ENCODE measurements around the gene SCYL2.

SCYL2 gene

DNA sequence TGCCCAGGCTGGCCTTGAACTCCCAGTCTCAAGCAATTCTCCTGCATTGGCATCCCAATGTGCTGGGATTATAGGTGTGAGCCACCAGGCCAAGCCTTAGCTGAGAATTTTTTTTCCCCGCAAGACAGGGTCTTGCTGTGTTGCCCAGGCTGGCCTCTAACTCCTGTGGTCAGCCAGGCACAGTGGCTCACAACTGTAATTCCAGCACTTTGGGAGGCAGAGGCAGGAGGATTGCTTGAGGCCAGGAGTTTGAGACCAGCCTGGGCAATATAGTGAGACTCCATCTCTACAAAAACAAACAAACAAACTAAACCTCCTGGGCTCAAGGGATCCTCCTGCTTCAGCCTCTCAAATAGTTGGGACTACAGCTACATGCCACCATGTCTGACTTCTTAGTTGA, 27.4 kb upstream of the SCYL2 start:
- peak; percentile 70 for TF ChIP-seq ZNF121 (tag by site-specific recombination; IDR thresholded peaks at IDR 0.05)
- TF ChIP-seq ZNF138 (tag by site-specific recombination; IDR thresholded peaks at IDR 0.05; ENCODE audit: borderline replicate concordance), result no peak
- no peak for TF ChIP-seq ZNF548 (tag by site-specific recombination; IDR thresholded peaks at IDR 0.05)
- Histone ChIP-seq H3K4me3 (ENCODE audit: low read depth, low read length) (no peak overlapping the region), H3K36me3 (ENCODE audit: control insufficient read depth in 2 of 2, insufficient read depth in 1 of 2, low read length in 2 of 2) (no peaks in the 10 kb centered on the region), H3K27ac (ENCODE audit: extremely low read depth, low read depth, low read length) (no peak overlapping the region), H3K4me1 (ENCODE audit: control insufficient read depth, insufficient read depth, low read length) (no peaks in the 10 kb centered on the region), H3K9me3 (ENCODE audit: control insufficient read depth, insufficient read depth, low read depth, low read length) (no peaks in the 10 kb centered on the region)
- ChIA-PET POLR2A (no interaction called here), CTCF (no interaction called here)

DNA sequence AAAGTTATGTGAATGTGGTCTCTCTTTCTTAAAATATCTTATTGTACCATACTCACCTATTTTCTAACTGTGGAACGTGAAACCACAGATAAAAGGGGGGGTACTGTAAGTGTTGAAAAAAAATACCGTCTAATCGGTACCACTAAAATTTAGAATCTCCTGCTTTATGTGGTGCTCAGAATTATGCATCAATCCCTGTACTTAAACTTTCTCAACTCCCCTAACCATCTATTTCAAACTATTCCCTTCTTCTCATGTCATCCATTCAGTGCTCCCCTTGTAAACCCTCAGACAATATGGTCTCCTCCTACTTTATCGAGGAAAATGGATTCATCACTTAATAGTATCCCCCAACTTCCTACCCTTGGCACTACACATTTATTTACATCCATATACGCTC, 23.8 kb upstream of the SCYL2 start:
- Histone ChIP-seq H3K27ac (ENCODE audit: extremely low read depth, low read depth, low read length) (no peak overlapping the region), H3K9me3 (ENCODE audit: control insufficient read depth, insufficient read depth, low read depth, low read length) (no peaks in the 10 kb centered on the region), H3K4me3 (ENCODE audit: low read depth, low read length) (no peak overlapping the region), H3K36me3 (ENCODE audit: control insufficient read depth in 2 of 2, insufficient read depth in 1 of 2, low read length in 2 of 2) (no peaks in the 10 kb centered on the region; a peak in 1 of 3 replicates), H3K4me1 (ENCODE audit: control insufficient read depth, insufficient read depth, low read length) (no peaks in the 10 kb centered on the region)
- CTCF ChIA-PET, result interaction anchor here (0.7 to 1.1 kb wide), 2 partner anchors 9 to 114 kb away, joined by 3 to 4 read pairs; no protein-coding TSS in a partner anchor
- POLR2A ChIA-PET, result no interaction called here
- TF ChIP-seq, protein P1, sequence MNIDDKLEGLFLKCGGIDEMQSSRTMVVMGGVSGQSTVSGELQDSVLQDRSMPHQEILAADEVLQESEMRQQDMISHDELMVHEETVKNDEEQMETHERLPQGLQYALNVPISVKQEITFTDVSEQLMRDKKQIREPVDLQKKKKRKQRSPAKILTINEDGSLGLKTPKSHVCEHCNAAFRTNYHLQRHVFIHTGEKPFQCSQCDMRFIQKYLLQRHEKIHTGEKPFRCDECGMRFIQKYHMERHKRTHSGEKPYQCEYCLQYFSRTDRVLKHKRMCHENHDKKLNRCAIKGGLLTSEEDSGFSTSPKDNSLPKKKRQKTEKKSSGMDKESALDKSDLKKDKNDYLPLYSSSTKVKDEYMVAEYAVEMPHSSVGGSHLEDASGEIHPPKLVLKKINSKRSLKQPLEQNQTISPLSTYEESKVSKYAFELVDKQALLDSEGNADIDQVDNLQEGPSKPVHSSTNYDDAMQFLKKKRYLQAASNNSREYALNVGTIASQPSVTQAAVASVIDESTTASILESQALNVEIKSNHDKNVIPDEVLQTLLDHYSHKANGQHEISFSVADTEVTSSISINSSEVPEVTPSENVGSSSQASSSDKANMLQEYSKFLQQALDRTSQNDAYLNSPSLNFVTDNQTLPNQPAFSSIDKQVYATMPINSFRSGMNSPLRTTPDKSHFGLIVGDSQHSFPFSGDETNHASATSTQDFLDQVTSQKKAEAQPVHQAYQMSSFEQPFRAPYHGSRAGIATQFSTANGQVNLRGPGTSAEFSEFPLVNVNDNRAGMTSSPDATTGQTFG (tag by site-specific recombination; IDR thresholded peaks at IDR 0.05; ENCODE audit: borderline replicate concordance), result no peak
- TF ChIP-seq, protein P2, sequence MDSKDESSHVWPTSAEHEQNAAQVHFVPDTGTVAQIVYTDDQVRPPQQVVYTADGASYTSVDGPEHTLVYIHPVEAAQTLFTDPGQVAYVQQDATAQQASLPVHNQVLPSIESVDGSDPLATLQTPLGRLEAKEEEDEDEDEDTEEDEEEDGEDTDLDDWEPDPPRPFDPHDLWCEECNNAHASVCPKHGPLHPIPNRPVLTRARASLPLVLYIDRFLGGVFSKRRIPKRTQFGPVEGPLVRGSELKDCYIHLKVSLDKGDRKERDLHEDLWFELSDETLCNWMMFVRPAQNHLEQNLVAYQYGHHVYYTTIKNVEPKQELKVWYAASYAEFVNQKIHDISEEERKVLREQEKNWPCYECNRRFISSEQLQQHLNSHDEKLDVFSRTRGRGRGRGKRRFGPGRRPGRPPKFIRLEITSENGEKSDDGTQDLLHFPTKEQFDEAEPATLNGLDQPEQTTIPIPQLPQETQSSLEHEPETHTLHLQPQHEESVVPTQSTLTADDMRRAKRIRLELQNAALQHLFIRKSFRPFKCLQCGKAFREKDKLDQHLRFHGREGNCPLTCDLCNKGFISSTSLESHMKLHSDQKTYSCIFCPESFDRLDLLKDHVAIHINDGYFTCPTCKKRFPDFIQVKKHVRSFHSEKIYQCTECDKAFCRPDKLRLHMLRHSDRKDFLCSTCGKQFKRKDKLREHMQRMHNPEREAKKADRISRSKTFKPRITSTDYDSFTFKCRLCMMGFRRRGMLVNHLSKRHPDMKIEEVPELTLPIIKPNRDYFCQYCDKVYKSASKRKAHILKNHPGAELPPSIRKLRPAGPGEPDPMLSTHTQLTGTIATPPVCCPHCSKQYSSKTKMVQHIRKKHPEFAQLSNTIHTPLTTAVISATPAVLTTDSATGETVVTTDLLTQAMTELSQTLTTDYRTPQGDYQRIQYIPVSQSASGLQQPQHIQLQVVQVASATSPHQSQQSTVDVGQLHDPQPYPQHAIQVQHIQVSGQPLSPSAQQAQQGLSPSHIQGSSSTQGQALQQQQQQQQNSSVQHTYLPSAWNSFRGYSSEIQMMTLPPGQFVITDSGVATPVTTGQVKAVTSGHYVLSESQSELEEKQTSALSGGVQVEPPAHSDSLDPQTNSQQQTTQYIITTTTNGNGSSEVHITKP (tag by site-specific recombination; IDR thresholded peaks at IDR 0.05), result peak; percentile 71

DNA sequence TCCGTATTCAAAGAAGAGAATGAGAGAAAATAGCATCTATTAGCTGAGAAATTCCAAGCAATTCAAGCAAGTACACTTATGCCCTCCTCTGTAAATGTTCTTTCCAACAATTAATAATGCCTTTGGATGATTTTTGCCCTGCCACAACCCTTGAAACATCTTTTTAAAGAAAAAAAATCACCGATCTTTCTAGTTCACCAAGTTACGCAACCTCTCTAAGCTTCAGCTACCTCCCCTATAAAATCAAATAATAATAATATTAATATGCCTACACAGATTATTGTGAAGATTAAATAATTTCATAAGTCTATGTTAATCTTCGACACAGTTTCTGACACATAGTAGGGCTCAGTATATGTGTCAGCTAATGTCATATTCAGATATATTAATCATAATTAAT, 19.2 kb upstream of the SCYL2 start:
- Histone ChIP-seq H3K27ac (ENCODE audit: extremely low read depth, low read depth, low read length) (no peak overlapping the region), H3K4me3 (ENCODE audit: low read depth, low read length) (no peak overlapping the region), H3K9me3 (ENCODE audit: control insufficient read depth, insufficient read depth, low read depth, low read length) (no peaks in the 10 kb centered on the region), H3K36me3 (ENCODE audit: control insufficient read depth in 2 of 2, insufficient read depth in 1 of 2, low read length in 2 of 2) (no peaks in the 10 kb centered on the region; a peak in 1 of 3 replicates), H3K4me1 (ENCODE audit: control insufficient read depth, insufficient read depth, low read length) (no peaks in the 10 kb centered on the region)
- ChIA-PET CTCF (interaction anchor here (0.6 kb wide), 1 partner anchor 99 kb away, joined by 5 read pairs; no protein-coding TSS in a partner anchor), POLR2A (no interaction called here)
- TF ChIP-seq, protein P3, sequence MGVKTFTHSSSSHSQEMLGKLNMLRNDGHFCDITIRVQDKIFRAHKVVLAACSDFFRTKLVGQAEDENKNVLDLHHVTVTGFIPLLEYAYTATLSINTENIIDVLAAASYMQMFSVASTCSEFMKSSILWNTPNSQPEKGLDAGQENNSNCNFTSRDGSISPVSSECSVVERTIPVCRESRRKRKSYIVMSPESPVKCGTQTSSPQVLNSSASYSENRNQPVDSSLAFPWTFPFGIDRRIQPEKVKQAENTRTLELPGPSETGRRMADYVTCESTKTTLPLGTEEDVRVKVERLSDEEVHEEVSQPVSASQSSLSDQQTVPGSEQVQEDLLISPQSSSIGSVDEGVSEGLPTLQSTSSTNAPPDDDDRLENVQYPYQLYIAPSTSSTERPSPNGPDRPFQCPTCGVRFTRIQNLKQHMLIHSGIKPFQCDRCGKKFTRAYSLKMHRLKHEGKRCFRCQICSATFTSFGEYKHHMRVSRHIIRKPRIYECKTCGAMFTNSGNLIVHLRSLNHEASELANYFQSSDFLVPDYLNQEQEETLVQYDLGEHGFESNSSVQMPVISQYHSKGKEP (tag by site-specific recombination; IDR thresholded peaks at IDR 0.05), result no peak
- TF ChIP-seq ZNF658 (tag by site-specific recombination; IDR thresholded peaks at IDR 0.05) (no peak), ZNF155 (tag by site-specific recombination; IDR thresholded peaks at IDR 0.05) (no peak), ZBTB1 (tag by site-specific recombination; IDR thresholded peaks at IDR 0.05) (no peak), SP3 (tag by site-specific recombination; IDR thresholded peaks at IDR 0.05) (no peak), YY1 (tag by site-specific recombination; IDR thresholded peaks at IDR 0.05) (no peak)

All from HEK293 (cell line).